Measurements from ENCODE around the gene HEXIM1. TPM values are rescaled to one million over a fixed set of nuclear protein-coding genes. Genes with fewer than 3 reads are reported as not detected.

The HEXIM1 gene, protein sequence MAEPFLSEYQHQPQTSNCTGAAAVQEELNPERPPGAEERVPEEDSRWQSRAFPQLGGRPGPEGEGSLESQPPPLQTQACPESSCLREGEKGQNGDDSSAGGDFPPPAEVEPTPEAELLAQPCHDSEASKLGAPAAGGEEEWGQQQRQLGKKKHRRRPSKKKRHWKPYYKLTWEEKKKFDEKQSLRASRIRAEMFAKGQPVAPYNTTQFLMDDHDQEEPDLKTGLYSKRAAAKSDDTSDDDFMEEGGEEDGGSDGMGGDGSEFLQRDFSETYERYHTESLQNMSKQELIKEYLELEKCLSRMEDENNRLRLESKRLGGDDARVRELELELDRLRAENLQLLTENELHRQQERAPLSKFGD
- polyA plus RNA-seq, result 1 to 10 TPM; 1.1 to 7.2 (median 3.0) TPM

- Mint-ChIP-seq H3K27me3 (ENCODE audit: low read depth in 3 of 3) (peaks cover 20 to 34% (median 32%) of the 10 kb centered on the region in 3 donors), H3K27ac (peak within 1 kb of the TSS; percentile 99 to 100 (median 100)), H3K4me3 (peak within 1 kb of the TSS; percentile 91 to 100 (median 98)), H3K4me1 (peaks cover 60 to 67% of the 10 kb centered on the region in 2 donors), H3K36me3 (no peaks in the 10 kb centered on the region), H3K9me3 (no peaks in the 10 kb centered on the region)
- DNase-seq, result peak; percentile 99 to 100 (median 100)
These were observed at the start of gene HEXIM1 for GRCh38 chr17:45148183-45149036. Gene HEXIM1 (plus strand): TSS chr17:45148475. CDS start chr17:45149191, 716 bp downstream.

DNA sequence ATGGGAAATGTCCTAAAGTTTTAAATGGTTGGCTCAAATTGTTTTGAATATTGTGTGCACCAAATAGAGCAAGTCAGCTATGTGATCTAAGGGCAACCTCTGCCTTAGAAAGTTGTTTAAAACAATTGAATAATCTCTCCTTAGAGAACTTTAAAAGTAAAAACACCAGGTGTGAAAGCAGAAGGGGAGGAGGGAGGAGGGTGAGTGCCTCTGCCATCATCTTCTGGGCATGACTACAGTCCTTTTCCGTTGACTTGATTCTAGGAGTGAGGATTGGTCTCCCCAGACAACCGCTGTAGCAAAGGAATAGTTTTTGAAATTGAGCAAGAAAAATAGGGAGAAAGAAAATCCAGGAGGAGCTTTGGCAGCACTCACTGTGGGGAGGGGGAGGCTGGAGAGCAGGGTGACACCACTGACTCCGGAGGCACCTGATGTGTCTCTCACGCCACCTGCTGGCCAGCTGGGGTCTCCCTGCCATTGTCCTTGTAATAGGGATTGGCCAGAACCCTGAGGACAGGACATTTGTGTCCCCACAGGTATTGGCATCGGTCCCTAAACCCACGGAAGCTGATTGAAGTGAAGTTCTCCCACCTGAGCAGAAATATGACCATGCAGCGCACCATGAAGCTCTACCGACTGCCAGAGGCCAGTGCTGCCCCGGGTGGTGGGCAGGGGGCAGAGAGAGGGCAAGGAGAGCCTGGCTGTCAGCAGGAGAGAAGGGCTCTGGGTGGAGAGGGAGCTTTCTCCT lies 49.2 kb upstream of the HEXIM1 start:
- peak overlapping the region in 2 of 6 donors; percentile 31 to 40 for H3K27ac Mint-ChIP-seq
- H3K9me3 Mint-ChIP-seq, result no peaks in the 10 kb centered on the region
- H3K4me3 Mint-ChIP-seq, result no peak overlapping the region
- H3K36me3 Mint-ChIP-seq, result peaks cover 20 to 57% (median 24%) of the 10 kb centered on the region in 3 donors
- peaks cover 0 to 2% (median 0%) of the 10 kb centered on the region in 3 donors for H3K27me3 Mint-ChIP-seq (ENCODE audit: low read depth in 3 of 3)
- peaks cover 0 to 7% of the 10 kb centered on the region in 2 donors for H3K4me1 Mint-ChIP-seq
- DNase-seq, result peak; percentile 51 to 67 (median 58)

DNA sequence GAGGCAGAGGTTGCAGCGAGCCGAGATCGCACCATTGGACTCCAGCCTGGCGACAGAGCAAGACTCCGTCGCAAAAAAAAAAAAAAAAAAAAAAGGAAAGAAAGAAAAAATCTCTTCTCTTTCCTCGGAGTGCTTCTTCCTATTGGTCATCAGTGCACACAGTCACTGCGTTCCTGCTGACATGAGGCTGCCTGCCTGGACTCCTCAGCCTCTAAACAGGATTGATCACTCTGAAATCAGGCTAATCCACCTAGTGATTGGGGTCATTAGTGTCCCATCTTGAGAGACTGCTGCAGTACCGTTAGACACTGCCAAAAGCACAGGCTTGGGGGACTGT lies 46.8 kb upstream of the HEXIM1 start:
- no peaks in the 10 kb centered on the region for H3K9me3 Mint-ChIP-seq
- H3K4me3 Mint-ChIP-seq, result no peak overlapping the region
- peaks cover 0 to 7% of the 10 kb centered on the region in 2 donors for H3K4me1 Mint-ChIP-seq
- H3K36me3 Mint-ChIP-seq, result peaks cover 13 to 59% (median 16%) of the 10 kb centered on the region in 3 donors
- no peak overlapping the region for H3K27ac Mint-ChIP-seq
- DNase-seq, result no peak
- H3K27me3 Mint-ChIP-seq (ENCODE audit: low read depth in 3 of 3), result peaks cover 0 to 2% (median 0%) of the 10 kb centered on the region in 3 donors

DNA sequence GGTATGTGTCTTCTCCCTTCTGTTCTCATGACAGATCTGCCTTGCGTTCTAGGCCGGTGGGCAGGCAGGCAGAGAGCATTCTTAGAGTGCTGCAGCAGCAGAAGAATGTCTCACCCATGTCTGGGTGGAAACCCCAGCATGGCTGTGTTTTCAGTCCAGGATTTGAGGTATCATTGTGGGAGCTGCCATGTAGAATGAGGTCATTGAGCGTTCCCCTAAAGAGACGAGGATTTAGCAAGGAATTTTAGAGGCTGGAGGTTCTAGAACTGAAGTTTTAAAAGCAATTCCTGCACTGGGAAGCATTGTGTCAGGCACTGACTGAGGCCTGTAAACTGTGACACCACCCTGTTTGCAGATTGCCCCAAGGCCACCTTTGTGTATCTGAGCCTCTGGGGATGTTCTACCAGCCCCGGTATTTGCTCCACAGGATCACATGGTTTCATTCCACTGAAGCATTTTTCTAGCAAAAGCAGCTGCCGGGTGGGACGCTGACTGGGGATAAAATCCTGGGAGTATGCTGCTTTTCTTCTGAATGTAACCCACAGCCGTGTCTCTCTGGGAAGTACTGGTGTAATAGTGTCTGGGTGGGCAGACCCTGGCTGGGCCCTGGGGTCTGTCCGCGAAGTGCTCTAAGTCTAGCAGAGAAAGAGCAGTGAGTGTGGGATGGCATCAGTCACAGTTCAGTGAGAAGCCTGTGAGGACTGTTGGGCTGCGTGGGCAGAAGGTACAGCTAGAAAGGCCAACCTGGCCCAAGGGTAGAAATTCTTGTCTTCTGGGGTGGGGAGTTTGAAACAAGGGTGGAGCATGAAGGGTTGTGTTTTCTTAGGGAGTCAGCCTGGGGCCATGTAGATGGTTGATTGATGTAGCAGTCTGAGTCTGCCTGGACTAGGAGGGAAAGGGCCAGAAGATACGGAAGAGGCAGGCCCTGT lies 46.1 kb upstream of the HEXIM1 start:
- H3K4me1 Mint-ChIP-seq, result peaks cover 0 to 7% of the 10 kb centered on the region in 2 donors
- H3K9me3 Mint-ChIP-seq, result no peaks in the 10 kb centered on the region
- H3K27ac Mint-ChIP-seq, result peak overlapping the region in 2 of 6 donors; percentile 69 to 76
- no peak overlapping the region for H3K4me3 Mint-ChIP-seq
- no peak for DNase-seq
- peaks cover 12 to 56% (median 14%) of the 10 kb centered on the region in 3 donors for H3K36me3 Mint-ChIP-seq
- H3K27me3 Mint-ChIP-seq (ENCODE audit: low read depth in 3 of 3), result peaks cover 0 to 2% (median 0%) of the 10 kb centered on the region in 3 donors

DNA sequence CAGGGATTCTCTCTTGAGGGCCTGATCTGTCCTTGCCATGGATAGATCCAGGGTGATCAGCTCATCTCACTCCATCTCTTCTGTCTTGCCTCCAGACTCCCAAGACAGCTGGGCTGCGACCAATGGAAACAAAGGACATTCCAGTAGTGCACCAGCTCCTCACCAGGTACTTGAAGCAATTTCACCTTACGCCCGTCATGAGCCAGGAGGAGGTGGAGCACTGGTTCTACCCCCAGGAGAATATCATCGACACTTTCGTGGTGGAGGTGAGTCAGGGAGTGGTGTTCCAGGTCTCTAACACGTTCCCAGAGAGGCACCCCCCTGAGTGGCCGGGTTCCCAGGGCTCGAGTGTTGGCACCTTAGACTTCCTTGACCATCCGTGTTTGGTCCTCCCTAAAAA lies 45.4 kb upstream of the HEXIM1 start:
- Mint-ChIP-seq H3K4me1 (peaks cover 0 to 7% of the 10 kb centered on the region in 2 donors), H3K9me3 (no peaks in the 10 kb centered on the region), H3K27ac (peak overlapping the region in 1 of 6 donors; percentile 69), H3K36me3 (peaks cover 11 to 50% (median 14%) of the 10 kb centered on the region in 3 donors), H3K4me3 (no peak overlapping the region), H3K27me3 (ENCODE audit: low read depth in 3 of 3) (peaks cover 0 to 2% (median 0%) of the 10 kb centered on the region in 3 donors)
- DNase-seq, result no peak

DNA sequence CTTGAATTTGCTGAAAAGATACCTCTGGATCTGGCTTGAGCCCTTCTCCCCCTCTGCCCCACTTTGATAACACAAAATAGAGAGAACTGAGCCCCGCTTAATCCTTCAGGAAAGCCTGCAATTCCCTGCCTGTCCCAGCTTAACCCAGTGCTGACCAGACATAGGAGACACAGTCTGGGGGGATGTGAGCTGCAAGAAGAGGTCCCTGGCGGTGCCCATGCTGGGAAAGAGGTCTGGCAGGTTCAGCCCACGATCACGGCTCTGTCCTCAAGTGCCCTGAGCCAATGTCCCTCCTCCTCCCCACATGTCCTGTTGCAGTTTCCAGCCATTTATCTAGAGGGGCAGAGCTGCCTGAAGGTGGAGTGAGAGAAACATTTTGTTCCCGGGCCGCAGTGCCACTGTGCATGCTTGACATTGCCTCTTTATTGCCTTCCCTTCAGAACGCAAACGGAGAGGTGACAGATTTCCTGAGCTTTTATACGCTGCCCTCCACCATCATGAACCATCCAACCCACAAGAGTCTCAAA lies 44.9 kb upstream of the HEXIM1 start:
- no peaks in the 10 kb centered on the region for H3K9me3 Mint-ChIP-seq
- peaks cover 0 to 2% (median 0%) of the 10 kb centered on the region in 3 donors for H3K27me3 Mint-ChIP-seq (ENCODE audit: low read depth in 3 of 3)
- H3K27ac Mint-ChIP-seq, result no peak overlapping the region
- H3K4me1 Mint-ChIP-seq, result peaks cover 0 to 7% of the 10 kb centered on the region in 2 donors
- DNase-seq, result no peak
- H3K4me3 Mint-ChIP-seq, result no peak overlapping the region
- H3K36me3 Mint-ChIP-seq, result peaks cover 7 to 46% (median 18%) of the 10 kb centered on the region in 3 donors

- peaks cover 7 to 41% (median 16%) of the 10 kb centered on the region in 3 donors for H3K36me3 Mint-ChIP-seq
- H3K9me3 Mint-ChIP-seq, result no peaks in the 10 kb centered on the region
- no peak overlapping the region for H3K4me3 Mint-ChIP-seq
- peaks cover 0 to 1% of the 10 kb centered on the region in 2 donors for H3K4me1 Mint-ChIP-seq
- no peak for DNase-seq
- H3K27me3 Mint-ChIP-seq (ENCODE audit: low read depth in 3 of 3), result peaks cover 0 to under 1% (median 0%) of the 10 kb centered on the region in 3 donors
- peak overlapping the region in 1 of 6 donors; percentile 34 for H3K27ac Mint-ChIP-seq
These were observed 44.2 kb upstream of the HEXIM1 start for GRCh38 chr17:45104029-45104428.

DNA sequence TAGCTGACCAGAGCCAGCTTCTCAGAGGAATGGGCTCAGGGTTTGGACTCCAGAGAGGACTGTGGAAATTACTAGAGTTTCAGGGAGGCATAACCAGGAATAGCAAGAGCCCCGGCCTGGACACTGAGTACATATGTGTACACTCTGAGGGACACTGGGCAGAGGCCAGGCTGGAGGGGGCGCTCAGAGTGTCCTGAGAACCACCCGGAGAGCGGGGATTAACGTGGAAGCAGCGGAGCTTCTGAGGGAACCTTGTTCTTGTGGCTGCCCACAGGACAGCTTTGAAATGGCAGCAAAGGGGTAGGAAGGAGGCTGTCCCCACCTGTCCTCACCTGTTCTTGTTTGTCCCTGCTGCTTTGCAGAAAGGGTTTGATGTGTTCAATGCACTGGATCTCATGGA lies 43.8 kb upstream of the HEXIM1 start:
- H3K27me3 Mint-ChIP-seq (ENCODE audit: low read depth in 3 of 3), result no peaks in the 10 kb centered on the region
- H3K9me3 Mint-ChIP-seq, result no peaks in the 10 kb centered on the region
- H3K27ac Mint-ChIP-seq, result peak overlapping the region in 1 of 6 donors; percentile 34
- DNase-seq, result no peak
- no peak overlapping the region for H3K4me3 Mint-ChIP-seq
- peaks cover 7 to 37% (median 12%) of the 10 kb centered on the region in 3 donors for H3K36me3 Mint-ChIP-seq
- H3K4me1 Mint-ChIP-seq, result no peaks in the 10 kb centered on the region

DNA sequence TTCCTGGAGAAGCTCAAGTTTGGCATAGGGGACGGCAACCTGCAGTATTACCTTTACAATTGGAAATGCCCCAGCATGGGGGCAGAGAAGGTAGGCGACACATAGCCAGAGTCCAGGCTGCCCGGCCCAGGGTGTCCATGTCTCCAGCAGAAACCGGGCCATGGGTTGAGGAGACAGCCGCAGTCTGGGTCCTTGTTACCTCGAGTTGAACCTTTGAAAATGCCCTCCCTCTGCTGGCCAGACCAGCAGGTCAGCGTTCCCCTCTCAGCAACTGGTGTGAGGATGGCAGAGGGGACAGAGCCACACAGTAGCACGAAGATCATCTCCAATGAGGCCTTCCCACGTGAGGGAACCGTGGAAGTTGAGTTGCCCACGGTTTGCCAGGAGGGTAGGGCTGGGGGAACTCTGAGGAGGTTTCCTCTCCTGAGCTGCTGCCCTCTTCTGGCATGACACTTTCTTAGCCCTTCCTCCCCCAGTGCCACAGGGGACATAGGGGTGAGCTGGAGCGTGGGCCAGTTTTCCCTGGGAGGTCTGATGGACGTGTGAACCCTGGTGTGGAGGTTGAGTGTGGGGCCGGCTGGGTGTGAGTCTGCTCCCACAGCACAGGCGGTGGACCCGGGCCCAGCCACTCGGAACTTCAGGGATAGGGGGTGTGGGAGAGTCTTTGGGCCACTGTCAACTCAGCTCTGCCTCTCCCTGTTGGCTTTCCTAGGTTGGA lies 43.2 kb upstream of the HEXIM1 start:
- no peak for DNase-seq
- no peaks in the 10 kb centered on the region for H3K27me3 Mint-ChIP-seq (ENCODE audit: low read depth in 3 of 3)
- H3K4me3 Mint-ChIP-seq, result no peak overlapping the region
- no peaks in the 10 kb centered on the region for H3K4me1 Mint-ChIP-seq
- H3K27ac Mint-ChIP-seq, result no peak overlapping the region
- no peaks in the 10 kb centered on the region for H3K9me3 Mint-ChIP-seq
- peaks cover 7 to 37% (median 12%) of the 10 kb centered on the region in 3 donors for H3K36me3 Mint-ChIP-seq

DNA sequence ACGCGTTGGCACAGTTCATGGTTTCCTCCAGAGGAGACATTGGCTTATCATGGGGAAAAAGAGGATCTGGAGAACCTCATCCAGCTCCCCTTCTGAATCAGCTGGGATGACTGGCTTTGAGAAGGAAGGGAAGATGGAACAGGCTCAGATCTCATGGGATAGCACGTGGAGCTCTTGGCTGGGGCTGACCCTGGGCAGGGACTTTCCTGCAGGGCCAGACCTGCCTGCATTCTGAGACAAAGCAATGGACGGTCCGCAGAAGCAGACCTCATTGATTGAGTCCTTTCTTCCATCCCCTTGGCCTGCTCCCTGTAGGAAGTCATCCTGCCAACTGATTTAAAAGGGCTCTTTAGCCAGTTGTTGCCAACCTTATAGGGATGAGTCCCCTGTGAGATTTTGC lies 42.2 kb upstream of the HEXIM1 start:
- no peak for DNase-seq
- no peak overlapping the region for H3K4me3 Mint-ChIP-seq
- no peaks in the 10 kb centered on the region for H3K4me1 Mint-ChIP-seq
- peaks cover 7 to 37% (median 12%) of the 10 kb centered on the region in 3 donors for H3K36me3 Mint-ChIP-seq
- H3K27me3 Mint-ChIP-seq (ENCODE audit: low read depth in 3 of 3), result no peaks in the 10 kb centered on the region
- H3K27ac Mint-ChIP-seq, result no peak overlapping the region
- no peaks in the 10 kb centered on the region for H3K9me3 Mint-ChIP-seq

GRCh38 chr17:45106582-45106981 lies 41.7 kb upstream of the HEXIM1 start:
- no peaks in the 10 kb centered on the region for H3K27me3 Mint-ChIP-seq (ENCODE audit: low read depth in 3 of 3)
- no peak for DNase-seq
- no peaks in the 10 kb centered on the region for H3K9me3 Mint-ChIP-seq
- no peaks in the 10 kb centered on the region for H3K4me1 Mint-ChIP-seq
- peak overlapping the region in 1 of 6 donors; percentile 49 for H3K27ac Mint-ChIP-seq
- H3K4me3 Mint-ChIP-seq, result no peak overlapping the region
- peaks cover 7 to 37% (median 12%) of the 10 kb centered on the region in 3 donors for H3K36me3 Mint-ChIP-seq

Measured in immature natural killer cell (primary cell).